ENCODE data around the gene ZNF804B.

- TF ChIP-seq POLR2A (IDR thresholded peaks at IDR 0.05; ENCODE audit: low read depth, low read length) (no peak), POLR2AphosphoS5 (IDR thresholded peaks at IDR 0.05; ENCODE audit: low read depth, low read length) (no peak)
Observed at GRCh38 chr7:89308535-89308934, 549.0 kb downstream of the ZNF804B start.

Measured in GM12891 (cell line).